DND-41 (cell line): ENCODE data around the gene SEC23IP.

Source experiments
- CTCF ChIP-seq: IDR thresholded peaks from 2 replicates; pipeline ENCODE4 v1.5.1; 2012; ENCODE audit warnings: borderline replicate concordance, low read length, moderate library complexity, mild to moderate bottlenecking; ENCODE audit not compliant: poor library complexity, severe bottlenecking; ENCODE audit errors: extremely low read depth
- EZH2 ChIP-seq: IDR thresholded peaks from 3 replicates; pipeline ENCODE4 v1.6.1; 2012; ENCODE audit warnings: borderline replicate concordance, low read depth, mild to moderate bottlenecking, moderate library complexity, low read length, inconsistent platforms; ENCODE audit not compliant: severe bottlenecking

GRCh38 chr10:119981826-119982225 lies 89.3 kb downstream of the SEC23IP start:
- TF ChIP-seq CTCF (no peak), EZH2 (no peak)
